Stimulated activated CD8-positive, alpha-beta memory T cell treated with anti-CD3 and anti-CD28 coated beads, Interleukin-15, amount 100 ng/mL, for 1 hour (primary cell): ENCODE data around the gene SCN2B.

Experiments
- DNase-seq: peaks from one replicate; pipeline ENCODE4 v3.0.0-alpha.2; 2020; ENCODE audit warnings: low read depth

The SCN2B gene

GRCh38 chr11:118175993-118176777 is at the start of gene SCN2B:
Gene SCN2B (minus strand): TSS chr11:118176639. CDS start chr11:118176431, 208 bp downstream.
- no peak for DNase-seq

- DNase-seq: no peak
Observed at GRCh38 chr11:118224511-118225188, 48.2 kb upstream of the SCN2B start, which contains the start of gene JAML. Gene JAML (minus strand): TSS chr11:118225011. CDS start chr11:118214866, 10,145 bp downstream.

GRCh38 chr11:118223992-118224391 is 47.6 kb upstream of the SCN2B start:
- no peak for DNase-seq

- DNase-seq: no peak
Observed at GRCh38 chr11:118223570-118223969, 47.1 kb upstream of the SCN2B start.

GRCh38 chr11:118222437-118222836 is 46.0 kb upstream of the SCN2B start:
- no peak for DNase-seq

- DNase-seq: no peak
Observed at GRCh38 chr11:118221419-118221818, 45.0 kb upstream of the SCN2B start.

- DNase-seq: no peak
Observed at GRCh38 chr11:118219732-118220131, 43.3 kb upstream of the SCN2B start.

- no peak for DNase-seq
Observed at GRCh38 chr11:118219244-118219643, 42.8 kb upstream of the SCN2B start.

GRCh38 chr11:118217575-118217974 is 41.1 kb upstream of the SCN2B start:
- no peak for DNase-seq

- no peak for DNase-seq
Observed at GRCh38 chr11:118216621-118217481, 40.4 kb upstream of the SCN2B start.

- DNase-seq: no peak
Observed at GRCh38 chr11:118215765-118216164, 39.3 kb upstream of the SCN2B start.

- no peak for DNase-seq
Observed at GRCh38 chr11:118215262-118215661, 38.8 kb upstream of the SCN2B start.

- DNase-seq: no peak
Observed at GRCh38 chr11:118214210-118214914, 37.9 kb upstream of the SCN2B start.

- no peak for DNase-seq
Observed at GRCh38 chr11:118213781-118214180, 37.3 kb upstream of the SCN2B start.

GRCh38 chr11:118213201-118213600 is 36.8 kb upstream of the SCN2B start:
- DNase-seq: no peak

- DNase-seq: no peak
Observed at GRCh38 chr11:118212781-118213191, 36.3 kb upstream of the SCN2B start.

GRCh38 chr11:118212131-118212725 is 35.8 kb upstream of the SCN2B start:
- no peak for DNase-seq

- no peak for DNase-seq
Observed at GRCh38 chr11:118211006-118211405, 34.6 kb upstream of the SCN2B start.

- no peak for DNase-seq
Observed at GRCh38 chr11:118210323-118210722, 33.9 kb upstream of the SCN2B start.

- DNase-seq: no peak
Observed at GRCh38 chr11:118209033-118209432, 32.6 kb upstream of the SCN2B start.

- DNase-seq: no peak
Observed at GRCh38 chr11:118207079-118207478, 30.6 kb upstream of the SCN2B start.
